WTC11 (cell line): ENCODE data around the gene TP53I3. TPM values are rescaled to one million over a fixed set of nuclear protein-coding genes. Genes with fewer than 3 reads are reported as not detected.

Source experiments
- ATAC-seq: fragments of 200-7000 bp; cut with Tn5 transposase; 2 replicates; pipeline ENCODE4 v1.10.0; 2021; ENCODE audit warnings: mild to moderate bottlenecking, moderate library complexity
- CTCF ChIA-PET: fragments of 300-600 bp; sonication (Branson Sonifier 250); formaldehyde crosslinking; loops from one replicate; lab custom pipeline; 2021; ENCODE audit warnings: antibody characterized with exemption; lab: Charles Lee
- POLR2A ChIA-PET: fragments of 350-600 bp; sonication (Branson Sonifier 250); formaldehyde crosslinking; loops from one replicate; lab custom pipeline; 2021; ENCODE audit warnings: antibody characterized with exemption; lab: Charles Lee
- DNase-seq: peaks from one replicate; pipeline ENCODE4 v3.0.0; 2021; ENCODE audit warnings: low spot score
- H3K27ac Mint-ChIP-seq: 2 replicates; pipeline ENCODE4 v1.8.0; 2021; ENCODE audit warnings: mixed read lengths
- H3K27me3 Mint-ChIP-seq: 2 replicates; pipeline ENCODE4 v1.8.0; 2021; ENCODE audit warnings: low read depth, mild to moderate bottlenecking, moderate library complexity, mixed read lengths
- H3K36me3 Mint-ChIP-seq: 2 replicates; pipeline ENCODE4 v1.8.0; 2021; ENCODE audit warnings: mixed read lengths
- H3K4me1 Mint-ChIP-seq: 2 replicates; pipeline ENCODE4 v1.8.0; 2022; ENCODE audit warnings: mixed read lengths
- H3K4me3 Mint-ChIP-seq: 2 replicates; pipeline ENCODE4 v1.8.0; 2021; ENCODE audit warnings: mild to moderate bottlenecking, moderate library complexity, mixed read lengths
- H3K9me3 Mint-ChIP-seq: 2 replicates; pipeline ENCODE4 v1.8.0; 2021; ENCODE audit warnings: mixed read lengths
- ARID4B ChIP-seq: sonication (generic); formaldehyde crosslinking; IDR thresholded peaks from 2 replicates; pipeline ENCODE4 v1.8.0; 2023; ENCODE audit warnings: missing genetic modification reagents, mild to moderate bottlenecking, borderline replicate concordance
- KAT7 ChIP-seq: sonication (generic); formaldehyde crosslinking; IDR thresholded peaks from 2 replicates; pipeline ENCODE4 v1.8.1; 2023; ENCODE audit warnings: missing genetic modification reagents, mild to moderate bottlenecking, borderline replicate concordance
- MYBL2 ChIP-seq: sonication (generic); formaldehyde crosslinking; IDR thresholded peaks from 2 replicates; pipeline ENCODE4 v1.8.1; 2023; ENCODE audit warnings: mild to moderate bottlenecking, moderate library complexity, missing genetic modification reagents
- NFYB ChIP-seq: sonication (generic); formaldehyde crosslinking; conservative IDR thresholded peaks from 2 replicates; pipeline ENCODE4 v1.8.0; 2022; ENCODE audit warnings: low read depth, missing genetic modification reagents
- NR3C1 ChIP-seq: sonication (generic); formaldehyde crosslinking; conservative IDR thresholded peaks from 2 replicates; pipeline ENCODE4 v1.8.1; 2023; ENCODE audit warnings: low read depth, mild to moderate bottlenecking, missing genetic modification reagents
- PREB ChIP-seq: sonication (generic); formaldehyde crosslinking; IDR thresholded peaks from 2 replicates; pipeline ENCODE4 v1.8.1; 2022; ENCODE audit warnings: mild to moderate bottlenecking, missing genetic modification reagents, moderate library complexity, borderline replicate concordance
- RORB ChIP-seq: fragments of 250-450 bp; sonication (Bioruptor Pico); IDR thresholded peaks from 2 replicates; pipeline ENCODE4 v1.9.0; 2021; ENCODE audit warnings: mild to moderate bottlenecking
- SMAD4 ChIP-seq: sonication (generic); formaldehyde crosslinking; IDR thresholded peaks from 2 replicates; pipeline ENCODE4 v1.8.0; 2022; ENCODE audit warnings: mild to moderate bottlenecking, missing genetic modification reagents
- SOX15 ChIP-seq: fragments of 250-450 bp; sonication (Bioruptor Pico); IDR thresholded peaks from 2 replicates; pipeline ENCODE4 v1.9.0; 2021; ENCODE audit warnings: mild to moderate bottlenecking
- ZNF263 ChIP-seq: sonication (generic); formaldehyde crosslinking; IDR thresholded peaks from 2 replicates; pipeline ENCODE4 v1.8.1; 2022; ENCODE audit warnings: low read depth, mild to moderate bottlenecking, moderate library complexity, missing genetic modification reagents
- ZNF512 ChIP-seq: sonication (generic); formaldehyde crosslinking; IDR thresholded peaks from 2 replicates; pipeline ENCODE4 v1.8.1; 2022; ENCODE audit warnings: missing genetic modification reagents, borderline replicate concordance
- total RNA-seq: library from RNA; stranded (reverse); gene quantifications from 3 replicates; pipeline ENCODE4 v1.2.3, GENCODE V29; 2021
- TF ChIP-seq, protein P1 (sequence below): sonication (generic); formaldehyde crosslinking; IDR thresholded peaks from 2 replicates; pipeline ENCODE4 v1.8.1; 2023; ENCODE audit warnings: mild to moderate bottlenecking, missing genetic modification reagents
- TF ChIP-seq, protein P2 (sequence below): sonication (generic); formaldehyde crosslinking; IDR thresholded peaks from 2 replicates; pipeline ENCODE4 v1.8.1; 2023; ENCODE audit warnings: mild to moderate bottlenecking, missing genetic modification reagents, moderate library complexity

The TP53I3 gene
- total RNA-seq, 1 experiment from 2014 or later, result 32.9 TPM

DNA sequence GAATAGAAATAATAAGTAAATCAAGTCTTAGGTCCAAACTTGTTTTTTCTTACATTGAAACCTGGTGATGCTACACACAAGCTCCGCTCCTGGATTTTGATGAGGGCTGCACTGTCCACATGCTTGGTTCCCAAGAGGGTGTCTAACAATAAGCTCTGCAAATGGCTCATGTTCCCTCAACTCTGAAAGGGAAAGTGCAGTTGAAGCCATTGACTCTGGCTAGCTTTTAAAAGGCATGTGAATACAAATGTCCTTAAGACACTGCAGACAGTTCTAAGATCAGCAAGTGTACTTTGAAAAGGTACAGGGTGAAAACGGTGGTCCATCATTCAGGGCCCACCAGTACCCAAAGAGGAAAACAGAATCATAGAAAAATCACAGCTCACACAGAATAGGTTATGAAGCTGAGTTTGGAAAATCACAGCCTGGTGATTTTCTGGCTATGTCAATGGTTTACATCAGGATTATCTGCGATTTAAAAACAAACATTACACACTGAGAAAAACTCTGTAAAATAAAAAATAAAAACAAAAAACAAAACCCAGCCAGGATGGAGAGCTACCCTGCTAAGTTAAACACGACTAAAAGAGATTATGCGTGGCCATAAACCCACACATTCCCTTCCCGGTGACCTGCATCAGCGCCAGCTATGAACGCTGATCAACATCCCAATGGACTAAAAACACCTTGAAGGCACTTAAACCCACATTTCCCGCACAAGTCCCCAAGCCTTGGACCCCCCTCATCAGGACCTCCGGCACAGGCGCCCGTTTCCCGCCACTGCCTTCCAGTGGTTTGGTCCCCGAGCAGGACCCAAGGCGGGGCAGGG is 37.9 kb upstream of the TP53I3 start (continued):
- TF ChIP-seq ZNF512 (CRISPR knock-in tag) (no peak), SOX15 (CRISPR knock-in tag) (no peak), NFYB (CRISPR knock-in tag) (no peak), ARID4B (CRISPR knock-in tag) (no peak), NR3C1 (CRISPR knock-in tag) (no peak)

GRCh38 chr2:24121469-24121868 is 36.8 kb upstream of the TP53I3 start:
- Mint-ChIP-seq H3K4me1 (peaks cover 24% of the 10 kb centered on the region), H3K9me3 (no peaks in the 10 kb centered on the region), H3K27me3 (peaks cover 29% of the 10 kb centered on the region), H3K4me3 (peak overlapping the region; percentile 3; the same call in 1 of the 2 replicates), H3K27ac (0 out of 2 replicates have a peak overlapping the region, but pooled peaks have one; percentile 83), H3K36me3 (no peaks in the 10 kb centered on the region)
- POLR2A ChIA-PET, result interaction anchor here (1.2 kb wide), 1 partner anchor 44 kb away, joined by 3 read pairs; no protein-coding TSS in a partner anchor
- TF ChIP-seq SMAD4 (CRISPR knock-in tag) (no peak), PREB (CRISPR knock-in tag) (no peak), KAT7 (no peak), ZNF263 (CRISPR knock-in tag) (no peak), RORB (CRISPR knock-in tag) (no peak), MYBL2 (no peak)
- TF ChIP-seq, protein P1, sequence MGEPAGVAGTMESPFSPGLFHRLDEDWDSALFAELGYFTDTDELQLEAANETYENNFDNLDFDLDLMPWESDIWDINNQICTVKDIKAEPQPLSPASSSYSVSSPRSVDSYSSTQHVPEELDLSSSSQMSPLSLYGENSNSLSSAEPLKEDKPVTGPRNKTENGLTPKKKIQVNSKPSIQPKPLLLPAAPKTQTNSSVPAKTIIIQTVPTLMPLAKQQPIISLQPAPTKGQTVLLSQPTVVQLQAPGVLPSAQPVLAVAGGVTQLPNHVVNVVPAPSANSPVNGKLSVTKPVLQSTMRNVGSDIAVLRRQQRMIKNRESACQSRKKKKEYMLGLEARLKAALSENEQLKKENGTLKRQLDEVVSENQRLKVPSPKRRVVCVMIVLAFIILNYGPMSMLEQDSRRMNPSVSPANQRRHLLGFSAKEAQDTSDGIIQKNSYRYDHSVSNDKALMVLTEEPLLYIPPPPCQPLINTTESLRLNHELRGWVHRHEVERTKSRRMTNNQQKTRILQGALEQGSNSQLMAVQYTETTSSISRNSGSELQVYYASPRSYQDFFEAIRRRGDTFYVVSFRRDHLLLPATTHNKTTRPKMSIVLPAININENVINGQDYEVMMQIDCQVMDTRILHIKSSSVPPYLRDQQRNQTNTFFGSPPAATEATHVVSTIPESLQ (CRISPR knock-in tag), result no peak
- TF ChIP-seq, protein P2, sequence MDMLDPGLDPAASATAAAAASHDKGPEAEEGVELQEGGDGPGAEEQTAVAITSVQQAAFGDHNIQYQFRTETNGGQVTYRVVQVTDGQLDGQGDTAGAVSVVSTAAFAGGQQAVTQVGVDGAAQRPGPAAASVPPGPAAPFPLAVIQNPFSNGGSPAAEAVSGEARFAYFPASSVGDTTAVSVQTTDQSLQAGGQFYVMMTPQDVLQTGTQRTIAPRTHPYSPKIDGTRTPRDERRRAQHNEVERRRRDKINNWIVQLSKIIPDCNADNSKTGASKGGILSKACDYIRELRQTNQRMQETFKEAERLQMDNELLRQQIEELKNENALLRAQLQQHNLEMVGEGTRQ (CRISPR knock-in tag), result no peak
- peak; percentile 32 for ATAC-seq
- DNase-seq, result no peak
- CTCF ChIA-PET, result interaction anchor here (1.1 to 6.6 kb wide), 2 partner anchors 37 to 74 kb away, joined by 3 to 64 read pairs; partner anchors contain the start of genes TP53I3 and WDCP
